Coronary artery (tissue), 2 donors: ENCODE results near the gene TOMM20.

Source experiments
- DNase-seq: peaks from one replicate; pipeline ENCODE4 v3.0.0-alpha.2; 2017; ENCODE audit warnings: low spot score
- H3K27ac ChIP-seq, 2 donors: fragments of 200-600 bp; sonication (generic); one replicate each; pipeline ENCODE4 v1.5.1; 2016 to 2019
- H3K4me3 ChIP-seq: fragments of 200-600 bp; sonication (generic); 2 replicates; pipeline ENCODE4 v1.5.1; 2016; ENCODE audit warnings: mild to moderate bottlenecking, moderate library complexity
- TF ChIP-seq, protein P1 (sequence below): fragments of 200-600 bp; sonication (generic); IDR thresholded peaks from one replicate; pipeline ENCODE4 v1.5.1; 2019; ENCODE audit warnings: antibody characterized with exemption

Gene TOMM20

GRCh38 chr1:235078480-235079381, 49.9 kb downstream of the TOMM20 start:
- H3K4me3 ChIP-seq, result no peak overlapping the region
- DNase-seq, result no peak
- peak overlapping the region; percentile 16 to 73 for H3K27ac ChIP-seq
- TF ChIP-seq, protein P1, sequence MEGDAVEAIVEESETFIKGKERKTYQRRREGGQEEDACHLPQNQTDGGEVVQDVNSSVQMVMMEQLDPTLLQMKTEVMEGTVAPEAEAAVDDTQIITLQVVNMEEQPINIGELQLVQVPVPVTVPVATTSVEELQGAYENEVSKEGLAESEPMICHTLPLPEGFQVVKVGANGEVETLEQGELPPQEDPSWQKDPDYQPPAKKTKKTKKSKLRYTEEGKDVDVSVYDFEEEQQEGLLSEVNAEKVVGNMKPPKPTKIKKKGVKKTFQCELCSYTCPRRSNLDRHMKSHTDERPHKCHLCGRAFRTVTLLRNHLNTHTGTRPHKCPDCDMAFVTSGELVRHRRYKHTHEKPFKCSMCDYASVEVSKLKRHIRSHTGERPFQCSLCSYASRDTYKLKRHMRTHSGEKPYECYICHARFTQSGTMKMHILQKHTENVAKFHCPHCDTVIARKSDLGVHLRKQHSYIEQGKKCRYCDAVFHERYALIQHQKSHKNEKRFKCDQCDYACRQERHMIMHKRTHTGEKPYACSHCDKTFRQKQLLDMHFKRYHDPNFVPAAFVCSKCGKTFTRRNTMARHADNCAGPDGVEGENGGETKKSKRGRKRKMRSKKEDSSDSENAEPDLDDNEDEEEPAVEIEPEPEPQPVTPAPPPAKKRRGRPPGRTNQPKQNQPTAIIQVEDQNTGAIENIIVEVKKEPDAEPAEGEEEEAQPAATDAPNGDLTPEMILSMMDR, result no peak

DNA sequence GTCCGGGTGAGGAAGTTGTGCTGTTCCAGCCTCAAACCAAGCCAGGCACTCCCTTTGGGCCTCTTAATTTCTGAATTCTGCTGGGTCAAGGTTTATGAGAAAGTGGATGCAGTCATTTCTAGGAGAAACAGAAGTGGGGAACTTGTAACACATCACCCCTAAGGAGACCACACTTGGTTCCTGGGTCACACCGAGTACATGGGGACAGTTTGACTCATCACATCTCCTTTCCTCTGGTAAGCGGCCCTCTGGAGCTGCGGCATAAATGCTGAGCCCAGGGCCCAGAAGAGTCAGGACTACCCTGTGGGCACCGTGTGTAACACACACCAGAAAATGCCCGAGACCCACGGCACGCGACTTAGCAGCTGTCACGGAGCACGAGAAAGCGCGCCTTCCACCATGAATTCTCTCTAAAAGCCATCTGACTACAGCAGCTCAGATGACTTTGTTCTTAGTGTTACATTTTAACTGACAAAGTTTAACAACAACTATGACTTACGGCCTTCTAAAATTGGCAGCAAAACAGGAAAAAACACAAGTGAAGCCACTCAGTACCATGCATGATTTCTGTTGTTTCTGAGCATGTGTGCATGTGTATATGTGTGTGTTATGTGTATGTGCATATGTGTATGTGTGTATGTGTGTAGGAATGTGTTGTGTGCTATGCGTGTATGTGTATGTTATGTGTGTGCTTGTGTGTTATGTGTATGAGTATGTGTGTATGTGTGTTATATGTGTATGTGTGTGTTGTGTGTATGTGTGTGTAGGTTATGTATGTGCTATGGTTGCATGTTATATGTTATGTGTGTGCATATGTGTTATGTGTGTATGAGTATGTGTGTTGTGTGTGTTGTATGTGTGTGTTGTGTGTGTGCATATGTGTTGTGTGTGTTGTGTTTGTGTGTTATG, 50.8 kb downstream of the TOMM20 start:
- no peak for DNase-seq
- TF ChIP-seq, protein P1, result no peak
- Histone ChIP-seq H3K27ac (peak overlapping the region; percentile 60 to 73), H3K4me3 (no peak overlapping the region)

GRCh38 chr1:235077163-235077540, 51.5 kb downstream of the TOMM20 start:
- DNase-seq, result no peak
- TF ChIP-seq, protein P1, result no peak
- no peak overlapping the region for H3K4me3 ChIP-seq
- H3K27ac ChIP-seq, result peak overlapping the region; percentile 60 to 73

GRCh38 chr1:235076504-235077162, 52.0 kb downstream of the TOMM20 start:
- TF ChIP-seq, protein P1, result no peak
- Histone ChIP-seq H3K27ac (peak overlapping the region; percentile 60 to 73), H3K4me3 (no peak overlapping the region)
- DNase-seq, result no peak

DNA sequence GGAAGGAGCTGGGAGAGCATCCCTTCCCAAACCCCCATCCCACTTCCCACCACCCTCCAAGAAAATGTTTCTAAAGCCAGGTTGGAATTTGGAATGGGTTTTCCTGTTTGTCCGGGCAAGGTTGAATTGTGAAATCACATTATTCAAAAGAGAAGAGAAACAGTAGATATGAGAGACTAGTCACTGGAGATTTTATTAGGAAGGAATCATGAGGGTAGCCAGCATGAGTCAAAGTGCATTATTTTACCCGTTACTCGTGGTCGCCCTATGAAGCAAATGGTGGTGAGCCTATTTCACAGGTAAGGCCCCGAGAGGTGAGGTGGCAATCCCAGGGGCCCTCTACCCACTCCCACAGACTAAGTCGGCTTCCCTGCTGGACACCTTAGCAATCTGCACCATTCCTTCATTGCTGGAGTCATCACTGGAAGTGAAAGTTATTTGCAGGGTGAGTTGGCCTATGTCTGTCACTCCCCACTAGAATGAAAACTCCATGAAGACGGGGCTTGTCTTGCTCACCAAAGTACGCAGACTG, 52.8 kb downstream of the TOMM20 start:
- peak overlapping the region; percentile 27 for H3K4me3 ChIP-seq
- peak overlapping the region; percentile 76 to 87 for H3K27ac ChIP-seq
- TF ChIP-seq, protein P1, result no peak
- DNase-seq, result no peak

GRCh38 chr1:235075048-235075776, 53.4 kb downstream of the TOMM20 start:
- Histone ChIP-seq H3K27ac (peak overlapping the region; percentile 76 to 87), H3K4me3 (peak overlapping the region; percentile 27)
- peak; percentile 89 for DNase-seq
- TF ChIP-seq, protein P1, result no peak
